AG04449 (cell line): ENCODE data around the gene FXYD6.

ENCODE experiments used
- CTCF ChIA-PET: fragments of 350-600 bp; formaldehyde crosslinking; extraction: SDS; loops from one replicate; lab custom pipeline; 2021; ENCODE audit warnings: antibody characterized with exemption; lab: Yijun Ruan, JAX
- POLR2A ChIA-PET: fragments of 400-600, 350-600 bp; formaldehyde crosslinking; extraction: SDS; loops from one replicate; lab custom pipeline; 2020; ENCODE audit warnings: antibody characterized with exemption, inconsistent platforms; lab: Yijun Ruan, JAX
- DNase-seq: peaks from one replicate; pipeline ENCODE4 v3.0.0-alpha.2; 2010; ENCODE audit warnings: low read depth, low spot score
- H3K4me3 ChIP-seq: 2 replicates; pipeline ENCODE4 v1.5.1; 2011; ENCODE audit warnings: low read depth, mild to moderate bottlenecking, control low read depth, low read length
- CTCF ChIP-seq: IDR thresholded peaks from one replicate; pipeline ENCODE4 v1.5.1; 2011; ENCODE audit warnings: mild to moderate bottlenecking, moderate library complexity, low read length, control low read depth, inconsistent platforms; ENCODE audit not compliant: insufficient read depth; ENCODE audit errors: missing control alignments

The FXYD6 gene

GRCh38 chr11:117842131-117842941 lies 34.1 kb downstream of the FXYD6 start:
- TF ChIP-seq CTCF = no peak
- CTCF ChIA-PET = interaction anchor here (0.9 to 9.6 kb wide), 20 partner anchors 9 to 416 kb away, joined by 3 to 341 read pairs (median 7); partner anchors contain the start of gene FXYD2
- DNase-seq = no peak
- POLR2A ChIA-PET = no interaction called here
- no peak overlapping the region for H3K4me3 ChIP-seq

GRCh38 chr11:117841551-117842031 lies 34.9 kb downstream of the FXYD6 start:
- ChIA-PET POLR2A (no interaction called here), CTCF (interaction anchor here (1.5 to 9.6 kb wide), 6 partner anchors 8 to 212 kb away, joined by 4 to 341 read pairs (median 26); no protein-coding TSS in a partner anchor)
- no peak for DNase-seq
- no peak overlapping the region for H3K4me3 ChIP-seq
- no peak for TF ChIP-seq CTCF

GRCh38 chr11:117840881-117841550 lies 35.4 kb downstream of the FXYD6 start:
- ChIA-PET CTCF (interaction anchor here (9.6 kb wide), 1 partner anchor 108 kb away, joined by 341 read pairs; no protein-coding TSS in a partner anchor), POLR2A (no interaction called here)

GRCh38 chr11:117839936-117840813 lies 36.3 kb downstream of the FXYD6 start:
- CTCF ChIA-PET = interaction anchor here (9.6 kb wide), 1 partner anchor 109 kb away, joined by 341 read pairs; no protein-coding TSS in a partner anchor
- DNase-seq = no peak
- POLR2A ChIA-PET = no interaction called here

More at GRCh38 chr11:117840881-117841550, 35.4 kb downstream of the FXYD6 start:
- H3K4me3 ChIP-seq = no peak overlapping the region
- DNase-seq = no peak
- TF ChIP-seq CTCF = no peak

GRCh38 chr11:117839380-117839881 lies 37.0 kb downstream of the FXYD6 start:
- ChIA-PET CTCF (interaction anchor here (9.6 kb wide), 1 partner anchor 110 kb away, joined by 341 read pairs; no protein-coding TSS in a partner anchor), POLR2A (no interaction called here)
- no peak for DNase-seq
- H3K4me3 ChIP-seq = no peak overlapping the region
- TF ChIP-seq CTCF = no peak

More at GRCh38 chr11:117839936-117840813, 36.3 kb downstream of the FXYD6 start:
- H3K4me3 ChIP-seq = no peak overlapping the region
- no peak for TF ChIP-seq CTCF
